Esophagus squamous epithelium (tissue), 5 donors: ENCODE data around the gene UFSP1. TPM values are rescaled to one million over a fixed set of nuclear protein-coding genes. Genes with fewer than 3 reads are reported as not detected.

Source experiments
- DNase-seq: peaks from one replicate; lab custom pipeline; 2025; lab: John Stamatoyannopoulos, UW
- H3K27ac ChIP-seq, 4 donors: fragments of 200-600 bp; sonication (generic); one replicate each; pipeline ENCODE4 v1.5.1; 2016 to 2019; ENCODE audit warnings: mild to moderate bottlenecking in 1 of 4
- H3K27me3 ChIP-seq, 4 donors: fragments of 200-600 bp; sonication (generic); 1 replicate in 3 of 4; 2 replicates in 1 of 4; pipeline versions ENCODE4 v1.5.1 to v1.6.0; 2017 to 2021; ENCODE audit warnings: antibody characterized with exemption in 1 of 4
- H3K36me3 ChIP-seq, 3 donors: fragments of 200-600 bp; sonication (generic); one replicate each; pipeline ENCODE4 v1.5.1; 2016 to 2019
- H3K4me1 ChIP-seq, 3 donors: fragments of 200-600 bp; sonication (generic); one replicate each; pipeline ENCODE4 v1.5.1; 2017 to 2019
- H3K4me3 ChIP-seq, 4 donors: fragments of 200-600 bp; sonication (generic); 1 replicate in 3 of 4; 2 replicates in 1 of 4; pipeline ENCODE4 v1.5.1; 2016 to 2019; ENCODE audit warnings: mild to moderate bottlenecking in 2 of 4, moderate library complexity in 1 of 4
- H3K9me3 ChIP-seq, 3 donors: fragments of 200-600 bp; sonication (generic); one replicate each; pipeline ENCODE4 v1.5.1; 2016 to 2019
- CTCF ChIP-seq, 6 experiments: fragments of 450-650 bp in 4 of 6; fragments of 200-600 bp in 2 of 6; sonication (generic) in 2 of 6; IDR thresholded peaks; one replicate each; pipeline ENCODE4 v1.5.1; 2016 to 2019; ENCODE audit warnings: antibody characterized with exemption in 6 of 6, mild to moderate bottlenecking in 4 of 6, moderate library complexity in 4 of 6
- POLR2A ChIP-seq, 4 donors: fragments of 450-650 bp; IDR thresholded peaks; one replicate each; pipeline ENCODE4 v1.6.1; 2017; ENCODE audit warnings: antibody characterized with exemption in 4 of 4, mild to moderate bottlenecking in 4 of 4, moderate library complexity in 3 of 4
- WGBS, 2 donors: methylation state at CpG; one replicate each; pipeline ENCODE4 v1.1.5; 2018; 5-methylcytosine and 5-hydroxymethylcytosine counted together
- intact Hi-C: fragments of 100-400 bp; cut with DNase I; formaldehyde crosslinking; loops from one replicate; pipeline ENCODE4 v1.15.0; 2022
- total RNA-seq, 4 donors: library from RNA; depleted of rRNA; stranded (reverse); fragments of >200 nt; gene quantifications; one replicate each; pipeline ENCODE4 v1.1.0, GENCODE V29; 2016
- donor health status: DM: yes; HTN: yes; CAD: no.

The UFSP1 gene
- total RNA-seq, 4 donors from 2014 or later = 1.3 to 8.4 (median 5.5) TPM

DNA sequence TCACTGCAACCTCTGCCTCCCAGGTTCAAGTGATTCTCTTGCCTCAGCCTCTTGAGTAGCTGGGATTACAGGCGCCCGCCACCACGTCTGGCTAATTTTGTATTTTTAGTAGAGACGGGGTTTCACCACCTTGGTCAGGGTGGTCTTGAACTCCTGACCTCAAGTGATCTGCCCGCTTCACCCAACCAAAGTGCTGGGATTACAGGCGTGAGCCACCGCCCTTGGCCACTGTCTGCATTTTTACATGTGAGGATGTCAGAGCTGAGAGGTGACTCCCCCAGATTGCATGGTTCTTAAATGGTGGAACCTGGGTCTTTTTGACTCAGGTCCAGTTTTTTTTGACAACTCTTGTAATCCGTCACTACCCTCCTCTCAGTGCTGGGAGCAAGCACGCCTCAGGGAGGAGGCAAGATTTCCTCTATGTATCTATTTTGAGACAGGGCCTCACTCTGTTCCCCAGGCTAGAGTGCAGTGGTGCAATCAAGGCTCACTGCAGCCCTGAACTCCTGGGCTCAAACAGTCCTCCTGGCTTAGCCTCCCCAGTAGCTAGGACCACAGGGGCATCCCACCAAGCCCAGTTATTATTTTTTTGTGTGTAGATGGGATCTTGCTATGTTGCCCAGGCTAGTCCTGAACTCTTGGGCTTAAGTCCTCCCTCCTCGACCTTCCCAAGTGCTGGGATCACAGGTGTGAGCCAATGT is 15.8 kb downstream of the UFSP1 start:
- Histone ChIP-seq H3K4me1 (peaks cover 13 to 61% (median 45%) of the 10 kb centered on the region in 3 donors), H3K27me3 (no peaks in the 10 kb centered on the region), H3K4me3 (peak overlapping the region in 3 of 4 donors; percentile 86 to 100 (median 92)), H3K27ac (peak overlapping the region; percentile 97 to 99 (median 98)), H3K36me3 (peaks cover 7 to 76% (median 8%) of the 10 kb centered on the region in 3 donors), H3K9me3 (no peaks in the 10 kb centered on the region)
- intact Hi-C loops = no loop called here
- TF ChIP-seq CTCF (IDR thresholded peaks at IDR 0.05) (no peak), POLR2A (IDR thresholded peaks at IDR 0.05) (no peak)
- WGBS, 2 donors = 89 to 91% methylated on average over 8 to 10 of the region's 10 CpGs
- DNase-seq = no peak

DNA sequence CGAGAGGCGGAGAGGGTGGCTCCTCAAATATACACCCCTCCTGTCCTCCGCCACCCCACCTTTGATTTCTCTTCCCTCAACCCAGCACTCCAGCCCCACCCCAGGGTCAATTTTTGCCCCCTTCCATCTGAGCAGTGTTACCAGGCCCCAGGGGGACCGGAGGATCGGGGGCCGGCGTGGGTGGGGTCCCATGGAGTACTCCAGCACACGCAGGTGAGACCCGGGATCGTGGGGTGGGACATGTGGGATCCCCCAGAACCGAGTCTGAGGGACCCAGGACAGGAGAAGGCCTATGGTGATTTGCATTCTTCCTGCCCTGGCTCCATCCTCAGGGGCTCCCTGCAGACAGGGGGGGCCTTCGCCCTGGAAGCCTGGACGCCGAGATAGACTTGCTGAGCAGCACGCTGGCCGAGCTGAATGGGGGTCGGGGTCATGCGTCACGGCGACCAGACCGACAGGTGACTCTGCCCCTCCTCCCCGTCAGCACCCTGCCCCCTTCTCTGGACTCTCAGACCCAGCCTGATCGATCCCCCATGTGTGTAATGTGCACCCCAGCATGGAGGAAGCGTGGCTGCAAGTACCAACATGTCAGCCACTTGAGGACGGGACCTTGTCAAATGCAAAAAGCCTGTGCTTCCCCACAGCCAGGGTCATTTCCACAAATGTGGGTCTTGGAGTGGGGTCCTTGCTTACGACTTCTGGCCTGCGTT is 21.6 kb downstream of the UFSP1 start:
- peak overlapping the region; percentile 83 to 99 (median 92) for H3K4me3 ChIP-seq
- no peaks in the 10 kb centered on the region for H3K9me3 ChIP-seq
- peaks cover 27 to 65% (median 31%) of the 10 kb centered on the region in 3 donors for H3K4me1 ChIP-seq
- TF ChIP-seq CTCF (IDR thresholded peaks at IDR 0.05) = no peak
- TF ChIP-seq POLR2A (IDR thresholded peaks at IDR 0.05) = no peak
- H3K27me3 ChIP-seq = no peaks in the 10 kb centered on the region
- peaks cover 7 to 49% (median 8%) of the 10 kb centered on the region in 3 donors for H3K36me3 ChIP-seq
- no peak for DNase-seq
- peak overlapping the region; percentile 99 to 100 (median 99) for H3K27ac ChIP-seq
- intact Hi-C loops = no loop called here
- WGBS, 2 donors = 13 to 34% methylated on average over 7 of the region's 27 CpGs

GRCh38 chr7:100867040-100867775 is 22.3 kb downstream of the UFSP1 start, which contains the start of gene TRIP6:
Gene TRIP6, plus strand, starts transcription at chr7:100867387. Its CDS starts 111 bp downstream, at chr7:100867498.
- WGBS, 2 donors = 0 to 2% methylated on average over 18 of the region's 42 CpGs
- intact Hi-C loops = no loop called here
- peaks cover 2 to 49% (median 11%) of the 10 kb centered on the region in 3 donors for H3K36me3 ChIP-seq
- peak within 1 kb of the TSS; percentile 83 to 99 (median 92) for H3K4me3 ChIP-seq
- peak in 1 of 6 experiments; percentile 3 for TF ChIP-seq CTCF (IDR thresholded peaks at IDR 0.05)
- TF ChIP-seq POLR2A (IDR thresholded peaks at IDR 0.05) = peak in 2 of 4 donors; percentile 43 to 50
- H3K4me1 ChIP-seq = peaks cover 27 to 65% (median 31%) of the 10 kb centered on the region in 3 donors
- no peaks in the 10 kb centered on the region for H3K27me3 ChIP-seq
- no peaks in the 10 kb centered on the region for H3K9me3 ChIP-seq
- DNase-seq = no peak
- H3K27ac ChIP-seq = peak within 1 kb of the TSS; percentile 99 to 100 (median 99)

DNA sequence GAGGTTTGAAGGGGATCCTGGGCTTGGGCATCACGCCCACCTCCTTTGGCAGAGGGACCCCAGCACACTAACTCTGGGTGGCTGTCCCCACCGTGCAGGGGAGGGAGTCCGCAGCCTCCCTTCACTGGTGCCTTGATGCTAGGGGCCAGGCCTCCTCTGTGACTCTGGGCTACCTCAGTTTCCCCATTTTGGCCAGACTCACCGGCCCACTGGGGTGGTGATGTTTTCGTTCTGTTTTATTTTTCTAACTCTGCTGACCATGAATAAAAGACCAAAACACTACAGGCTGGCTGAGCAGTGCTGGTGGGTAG is 22.8 kb downstream of the UFSP1 start:
- no peaks in the 10 kb centered on the region for H3K27me3 ChIP-seq
- peak overlapping the region; percentile 83 to 99 (median 92) for H3K4me3 ChIP-seq
- no peak for TF ChIP-seq POLR2A (IDR thresholded peaks at IDR 0.05)
- no peak for TF ChIP-seq CTCF (IDR thresholded peaks at IDR 0.05)
- peak overlapping the region; percentile 99 to 100 (median 99) for H3K27ac ChIP-seq
- H3K36me3 ChIP-seq = peaks cover under 1 to 49% (median 13%) of the 10 kb centered on the region in 3 donors
- peaks cover 27 to 65% (median 31%) of the 10 kb centered on the region in 3 donors for H3K4me1 ChIP-seq
- H3K9me3 ChIP-seq = no peaks in the 10 kb centered on the region
- DNase-seq = no peak
- intact Hi-C loops = no loop called here
- 12 to 33% methylated on average over 1 to 5 of the region's 5 CpGs for WGBS, 2 donors
